Osteoblast (primary cell): ENCODE data around the gene IGSF6. TPM values are rescaled to one million over a fixed set of nuclear protein-coding genes. Genes with fewer than 3 reads are reported as not detected.

Experiments used
- DNase-seq: peaks from one replicate; pipeline ENCODE4 v3.0.0; 2011; ENCODE audit warnings: low spot score, mixed read lengths; ENCODE audit not compliant: insufficient read length; ENCODE audit errors: missing footprints
- H2AFZ ChIP-seq: 2 replicates; pipeline ENCODE4 v1.6.0; 2011; ENCODE audit warnings: mild to moderate bottlenecking, low read length
- H3K27ac ChIP-seq: 2 replicates; pipeline ENCODE4 v1.5.1; 2011; ENCODE audit warnings: mild to moderate bottlenecking, low read depth, low read length, moderate library complexity
- H3K27me3 ChIP-seq: 2 replicates; pipeline ENCODE4 v1.6.0; 2012; ENCODE audit warnings: mild to moderate bottlenecking, control low read depth, inconsistent platforms, low read length, moderate library complexity; ENCODE audit not compliant: insufficient read depth
- H3K36me3 ChIP-seq: 2 replicates; pipeline ENCODE4 v1.5.1; 2011; ENCODE audit warnings: mild to moderate bottlenecking, low read length, control low read depth, moderate library complexity; ENCODE audit not compliant: insufficient read depth
- H3K4me1 ChIP-seq: 2 replicates; pipeline ENCODE4 v1.5.1; 2011; ENCODE audit warnings: mild to moderate bottlenecking, low read length, control low read depth, moderate library complexity; ENCODE audit not compliant: insufficient read depth
- H3K4me2 ChIP-seq: 2 replicates; pipeline ENCODE4 v1.6.0; 2011; ENCODE audit warnings: mild to moderate bottlenecking, low read length; ENCODE audit not compliant: insufficient read depth
- H3K4me3 ChIP-seq: fragments of 200-600 bp; sonication (generic); 3 replicates; pipeline ENCODE4 v1.5.1; 2012; ENCODE audit warnings: mild to moderate bottlenecking, low read length, inconsistent platforms; ENCODE audit not compliant: insufficient read depth
- H3K79me2 ChIP-seq: 2 replicates; pipeline ENCODE4 v1.6.0; 2012; ENCODE audit warnings: mild to moderate bottlenecking, low read length, control low read depth, inconsistent platforms; ENCODE audit not compliant: insufficient read depth
- H3K9me3 ChIP-seq: 2 replicates; pipeline ENCODE4 v1.5.1; 2011; ENCODE audit warnings: low read depth, low read length, control low read depth
- H4K20me1 ChIP-seq: 2 replicates; pipeline ENCODE4 v1.6.0; 2012; ENCODE audit warnings: mild to moderate bottlenecking, low read length, control low read depth; ENCODE audit not compliant: insufficient read depth
- CTCF ChIP-seq: IDR thresholded peaks from 2 replicates; pipeline ENCODE4 v1.5.1; 2011; ENCODE audit warnings: mild to moderate bottlenecking, low read depth, low read length, moderate library complexity; ENCODE audit errors: extremely low read depth
- total RNA-seq: library from RNA; depleted of rRNA; stranded (reverse); fragments of >200 nt; gene quantifications from 2 replicates; pipeline ENCODE4 v1.2.3, GENCODE V29; 2012

IGSF6 gene
- total RNA-seq, 1 donor: 0.36 TPM

DNA sequence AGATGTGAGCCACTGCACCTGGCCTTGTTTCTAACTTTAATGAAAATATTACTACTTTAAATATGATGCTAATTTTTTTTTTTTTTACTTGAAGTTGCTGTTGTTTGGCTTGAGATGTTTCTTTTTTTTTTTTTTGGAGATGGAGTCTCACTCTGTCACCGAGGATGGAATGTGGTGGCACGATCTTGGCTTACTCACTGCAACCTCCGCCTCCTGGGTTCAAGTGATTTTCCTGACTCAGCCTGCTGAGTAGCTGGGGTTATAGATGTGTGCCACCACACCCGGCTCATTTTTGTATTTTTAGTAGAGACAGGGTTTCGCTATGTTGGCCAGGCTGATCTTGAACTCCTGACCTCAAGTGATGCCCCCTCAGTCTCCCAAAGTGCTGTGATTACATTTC lies 23.6 kb downstream of the IGSF6 start:
- peak overlapping the region; percentile 92 for H3K27ac ChIP-seq
- no peaks in the 10 kb centered on the region for H3K27me3 ChIP-seq
- H3K79me2 ChIP-seq: peaks cover 36% of the 10 kb centered on the region
- no peak for DNase-seq
- H4K20me1 ChIP-seq: no peaks in the 10 kb centered on the region
- H3K9me3 ChIP-seq: no peaks in the 10 kb centered on the region
- H3K36me3 ChIP-seq: peaks cover 9% of the 10 kb centered on the region
- H2AFZ ChIP-seq: no peak overlapping the region
- peak overlapping the region; percentile 8 for H3K4me3 ChIP-seq
- peak overlapping the region; percentile 61 for H3K4me2 ChIP-seq
- H3K4me1 ChIP-seq: peaks cover 39% of the 10 kb centered on the region
- TF ChIP-seq CTCF: no peak

DNA sequence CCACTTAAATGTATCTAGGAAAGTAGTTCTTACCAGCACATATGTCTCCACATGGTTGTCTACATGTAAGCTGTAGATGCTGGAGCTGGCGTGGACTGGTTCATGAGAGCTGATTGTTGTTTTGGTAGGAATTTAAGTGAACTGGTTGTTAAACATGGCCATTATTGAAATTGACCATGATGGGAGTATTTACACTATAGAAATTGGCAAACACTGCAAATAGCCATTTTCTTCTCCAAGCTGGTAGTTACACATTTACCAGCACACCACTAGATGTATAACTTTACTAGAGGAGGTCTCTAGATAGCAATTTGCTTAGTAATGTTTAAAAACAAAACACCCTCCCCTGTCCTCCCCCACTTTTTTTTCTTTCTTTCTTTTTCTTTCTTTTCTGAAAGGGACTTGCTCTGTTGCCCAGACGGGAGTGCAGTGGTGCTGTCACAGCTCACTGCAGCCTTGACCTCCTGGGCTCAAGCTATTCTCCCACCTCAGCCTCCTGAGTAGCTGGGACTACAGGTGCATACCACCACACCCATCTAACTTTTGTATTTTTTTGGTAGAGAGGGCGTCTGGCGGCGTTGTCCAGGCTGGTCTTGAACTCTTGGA lies 24.2 kb downstream of the IGSF6 start:
- Histone ChIP-seq H3K36me3 (peaks cover 9% of the 10 kb centered on the region), H3K27me3 (no peaks in the 10 kb centered on the region), H3K9me3 (no peaks in the 10 kb centered on the region), H3K79me2 (peaks cover 35% of the 10 kb centered on the region), H3K4me3 (peak overlapping the region; percentile 29), H3K4me1 (peaks cover 39% of the 10 kb centered on the region), H3K27ac (peak overlapping the region; percentile 92), H3K4me2 (peak overlapping the region; percentile 61), H2AFZ (no peak overlapping the region), H4K20me1 (no peaks in the 10 kb centered on the region)
- TF ChIP-seq CTCF: no peak
- DNase-seq: peak; percentile 88

DNA sequence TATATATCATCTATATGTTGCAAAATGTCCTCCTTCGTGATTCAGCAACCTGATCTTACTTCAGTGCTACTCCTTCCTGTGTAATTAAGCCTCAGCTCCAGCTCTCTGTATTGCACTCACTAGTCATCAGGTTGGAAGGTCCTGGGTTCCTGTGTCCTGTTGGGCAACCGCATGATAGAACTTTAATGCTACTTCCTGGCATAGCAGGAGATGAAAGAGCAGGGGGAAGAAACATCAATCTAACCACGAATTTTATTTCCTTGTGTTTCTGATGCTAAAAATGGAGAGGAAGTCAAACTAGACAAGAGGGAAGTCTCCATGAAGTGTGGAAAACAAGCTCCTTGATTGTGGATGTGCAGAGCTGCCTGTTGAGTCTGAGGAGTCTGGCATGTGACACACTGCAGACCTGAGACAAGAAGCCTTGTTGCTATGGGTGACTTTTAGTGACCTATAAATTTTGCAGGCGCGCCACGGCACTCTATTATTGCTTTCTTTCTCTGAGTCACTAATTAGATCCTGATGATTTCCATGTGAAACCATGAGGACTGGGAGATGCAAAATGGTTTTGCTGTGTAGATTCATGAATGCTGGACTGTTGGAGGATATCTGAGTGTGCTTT lies 25.6 kb downstream of the IGSF6 start:
- Histone ChIP-seq H3K4me1 (peaks cover 39% of the 10 kb centered on the region), H3K36me3 (peaks cover 9% of the 10 kb centered on the region), H3K79me2 (peaks cover 45% of the 10 kb centered on the region), H3K9me3 (no peaks in the 10 kb centered on the region), H3K27ac (peak overlapping the region; percentile 92), H3K4me3 (peak overlapping the region; percentile 33), H3K27me3 (no peaks in the 10 kb centered on the region), H3K4me2 (peak overlapping the region; percentile 76), H4K20me1 (no peaks in the 10 kb centered on the region), H2AFZ (no peak overlapping the region)
- peak; percentile 83 for DNase-seq
- no peak for TF ChIP-seq CTCF

DNA sequence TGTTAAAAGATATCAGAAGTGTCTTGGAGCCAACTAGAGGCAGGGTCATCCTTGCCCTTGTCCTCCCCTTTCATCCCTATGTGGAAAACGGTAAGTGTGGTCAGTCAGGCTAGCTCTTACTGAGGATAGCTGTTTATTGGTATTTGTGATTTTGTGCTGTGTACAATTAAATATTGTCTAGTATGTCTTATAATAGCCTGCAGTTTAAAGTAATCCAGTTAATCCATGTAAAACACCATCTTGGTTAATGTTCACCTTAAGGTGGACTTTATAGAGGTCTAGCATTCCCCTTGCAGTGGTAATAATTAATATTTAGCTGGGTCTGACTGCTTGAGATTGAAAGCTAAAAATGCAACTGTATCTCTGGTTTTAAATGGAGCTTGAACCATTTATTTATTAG lies 27.4 kb downstream of the IGSF6 start:
- Histone ChIP-seq H3K36me3 (peaks cover 9% of the 10 kb centered on the region), H3K4me3 (no peak overlapping the region), H3K9me3 (no peaks in the 10 kb centered on the region), H2AFZ (no peak overlapping the region), H3K27ac (peak overlapping the region; percentile 5), H3K4me2 (no peak overlapping the region), H3K4me1 (peaks cover 39% of the 10 kb centered on the region), H3K79me2 (peaks cover 54% of the 10 kb centered on the region), H3K27me3 (no peaks in the 10 kb centered on the region), H4K20me1 (no peaks in the 10 kb centered on the region)
- TF ChIP-seq CTCF: no peak
- no peak for DNase-seq
